Uterus (tissue), 4 donors: ENCODE data around the gene ADCY5. TPM values are rescaled to one million over a fixed set of nuclear protein-coding genes. Genes with fewer than 3 reads are reported as not detected.

Experiments used
- DNase-seq, 2 donors: peaks; one replicate each; pipeline ENCODE4 v3.0.0-alpha.2; 2019 to 2020
- H3K27ac ChIP-seq, 2 donors: fragments of 200-600 bp; sonication (generic); 1 replicate in 1 of 2; 2 replicates in 1 of 2; pipeline ENCODE4 v1.5.1; 2016 to 2018
- H3K27me3 ChIP-seq, 2 donors: fragments of 200-600 bp; sonication (generic); one replicate each; pipeline ENCODE4 v1.5.1; 2018 to 2019; ENCODE audit warnings: control low read depth in 1 of 2
- H3K36me3 ChIP-seq, 2 donors: fragments of 200-600 bp; sonication (generic); one replicate each; pipeline ENCODE4 v1.5.1; 2019; ENCODE audit warnings: control low read depth in 1 of 2
- H3K4me1 ChIP-seq, 2 donors: fragments of 200-600 bp; sonication (generic); one replicate each; pipeline ENCODE4 v1.5.1; 2018 to 2019; ENCODE audit warnings: control low read depth in 1 of 2
- H3K4me3 ChIP-seq, 2 donors: fragments of 200-600 bp; sonication (generic); 1 replicate in 1 of 2; 2 replicates in 1 of 2; pipeline ENCODE4 v1.5.1; 2018 to 2019; ENCODE audit warnings: mild to moderate bottlenecking in 1 of 2
- H3K9me3 ChIP-seq, 2 donors: fragments of 200-600 bp; sonication (generic); one replicate each; pipeline ENCODE4 v1.5.1; 2019; ENCODE audit warnings: control low read depth in 1 of 2
- POLR2A ChIP-seq, 2 donors: fragments of 450-650 bp; IDR thresholded peaks; one replicate each; pipeline ENCODE4 v1.6.1; 2016; ENCODE audit warnings: antibody characterized with exemption in 2 of 2, mild to moderate bottlenecking in 1 of 2, moderate library complexity in 1 of 2
- intact Hi-C: fragments of 100-400 bp; cut with DNase I; formaldehyde crosslinking; loops from one replicate; pipeline ENCODE4 v1.15.1; 2023; ENCODE audit warnings: low total_unique reads
- total RNA-seq, 4 donors: library from RNA; depleted of rRNA in 3 of 4; stranded (reverse); fragments of >200 nt in 3 of 4; gene quantifications; one replicate each; pipeline versions ENCODE4 v1.1.0 to v1.2.4, GENCODE V29; 2014 to 2023
- TF ChIP-seq, protein P1 (sequence below), 4 experiments: fragments of 200-600 bp in 2 of 4; fragments of 450-650 bp in 2 of 4; sonication (generic) in 2 of 4; IDR thresholded peaks; one replicate each; pipeline ENCODE4 v1.5.1; 2016 to 2019; ENCODE audit warnings: antibody characterized with exemption in 4 of 4, mild to moderate bottlenecking in 2 of 4, moderate library complexity in 1 of 4
- donor health status: DM: yes; HTN: yes; CAD: no.

Gene ADCY5
- total RNA-seq, 4 donors from 2014 or later = 21.1 to 43.5 (median 34.7) TPM

DNA sequence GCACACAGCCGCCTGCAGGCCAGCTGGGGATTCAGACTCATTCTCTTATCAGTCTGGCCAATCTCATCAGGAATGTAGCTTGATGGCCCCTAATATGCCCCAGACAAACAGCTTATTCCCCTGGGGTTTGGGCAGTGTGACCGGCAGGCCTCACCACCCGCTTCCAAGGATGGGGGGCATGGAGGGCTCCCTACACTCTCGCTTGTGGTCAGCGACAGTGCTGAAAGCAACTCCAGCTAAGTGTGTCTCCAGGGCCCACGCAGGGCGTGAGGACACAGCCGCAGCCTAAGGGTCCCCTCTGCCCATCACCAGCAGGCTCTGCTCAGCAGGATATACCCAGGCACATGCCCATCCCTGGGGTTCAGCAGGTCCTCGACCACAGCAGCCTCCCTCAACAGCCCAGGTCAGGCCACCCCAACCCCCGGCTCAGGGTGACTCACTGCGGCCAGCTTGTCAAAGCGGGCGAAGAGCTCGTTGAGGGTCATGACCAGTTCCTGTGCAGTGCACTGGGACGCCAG lies 116.7 kb downstream of the ADCY5 start:
- no peak for DNase-seq
- H3K4me3 ChIP-seq = no peak overlapping the region

GRCh38 chr3:123331651-123332050 lies 117.2 kb downstream of the ADCY5 start:
- H3K27me3 ChIP-seq = no peaks in the 10 kb centered on the region
- no peaks in the 10 kb centered on the region for H3K36me3 ChIP-seq
- DNase-seq = no peak
- H3K9me3 ChIP-seq = no peaks in the 10 kb centered on the region
- TF ChIP-seq POLR2A (IDR thresholded peaks at IDR 0.05) = no peak
- TF ChIP-seq, protein P1, sequence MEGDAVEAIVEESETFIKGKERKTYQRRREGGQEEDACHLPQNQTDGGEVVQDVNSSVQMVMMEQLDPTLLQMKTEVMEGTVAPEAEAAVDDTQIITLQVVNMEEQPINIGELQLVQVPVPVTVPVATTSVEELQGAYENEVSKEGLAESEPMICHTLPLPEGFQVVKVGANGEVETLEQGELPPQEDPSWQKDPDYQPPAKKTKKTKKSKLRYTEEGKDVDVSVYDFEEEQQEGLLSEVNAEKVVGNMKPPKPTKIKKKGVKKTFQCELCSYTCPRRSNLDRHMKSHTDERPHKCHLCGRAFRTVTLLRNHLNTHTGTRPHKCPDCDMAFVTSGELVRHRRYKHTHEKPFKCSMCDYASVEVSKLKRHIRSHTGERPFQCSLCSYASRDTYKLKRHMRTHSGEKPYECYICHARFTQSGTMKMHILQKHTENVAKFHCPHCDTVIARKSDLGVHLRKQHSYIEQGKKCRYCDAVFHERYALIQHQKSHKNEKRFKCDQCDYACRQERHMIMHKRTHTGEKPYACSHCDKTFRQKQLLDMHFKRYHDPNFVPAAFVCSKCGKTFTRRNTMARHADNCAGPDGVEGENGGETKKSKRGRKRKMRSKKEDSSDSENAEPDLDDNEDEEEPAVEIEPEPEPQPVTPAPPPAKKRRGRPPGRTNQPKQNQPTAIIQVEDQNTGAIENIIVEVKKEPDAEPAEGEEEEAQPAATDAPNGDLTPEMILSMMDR (IDR thresholded peaks at IDR 0.05) = no peak
- H3K4me3 ChIP-seq = no peak overlapping the region
- peak overlapping the region; percentile 80 to 85 for H3K27ac ChIP-seq
- H3K4me1 ChIP-seq = no peaks in the 10 kb centered on the region
- intact Hi-C loops = no loop called here

More for the DNA sequence above, 116.7 kb downstream of the ADCY5 start:
- Histone ChIP-seq H3K36me3 (no peaks in the 10 kb centered on the region), H3K27ac (peak overlapping the region; percentile 80 to 85), H3K9me3 (no peaks in the 10 kb centered on the region), H3K27me3 (no peaks in the 10 kb centered on the region), H3K4me1 (no peaks in the 10 kb centered on the region)
- intact Hi-C loops = no loop called here
- TF ChIP-seq, protein P1 (IDR thresholded peaks at IDR 0.05) = no peak
- TF ChIP-seq POLR2A (IDR thresholded peaks at IDR 0.05) = no peak

DNA sequence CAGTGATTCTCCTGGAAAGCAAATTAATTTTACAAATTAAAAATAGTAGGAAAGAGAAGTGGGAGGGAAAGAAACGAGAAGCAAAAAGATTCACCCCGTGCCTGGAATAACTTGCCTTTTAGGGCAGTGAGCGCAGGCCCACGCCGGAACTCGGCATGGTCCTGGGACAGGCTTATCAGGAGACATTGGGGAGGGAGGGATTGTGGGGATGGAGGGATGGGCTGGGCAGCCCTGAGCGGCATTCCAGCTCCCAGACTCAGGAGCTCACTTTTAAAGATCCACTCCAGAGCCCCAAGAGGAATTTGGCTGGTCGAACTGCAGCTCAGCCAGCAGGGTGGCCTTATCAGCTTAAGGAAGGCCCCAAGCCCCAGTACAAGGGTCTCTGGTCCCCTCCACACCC lies 117.9 kb downstream of the ADCY5 start:
- intact Hi-C loops = no loop called here
- Histone ChIP-seq H3K27me3 (no peaks in the 10 kb centered on the region), H3K36me3 (no peaks in the 10 kb centered on the region), H3K27ac (peak overlapping the region; percentile 80 to 85), H3K9me3 (no peaks in the 10 kb centered on the region), H3K4me1 (no peaks in the 10 kb centered on the region), H3K4me3 (peak overlapping the region in 1 of 2 donors; percentile 3)
- no peak for TF ChIP-seq POLR2A (IDR thresholded peaks at IDR 0.05)
- DNase-seq = peak; percentile 47 to 54

DNA sequence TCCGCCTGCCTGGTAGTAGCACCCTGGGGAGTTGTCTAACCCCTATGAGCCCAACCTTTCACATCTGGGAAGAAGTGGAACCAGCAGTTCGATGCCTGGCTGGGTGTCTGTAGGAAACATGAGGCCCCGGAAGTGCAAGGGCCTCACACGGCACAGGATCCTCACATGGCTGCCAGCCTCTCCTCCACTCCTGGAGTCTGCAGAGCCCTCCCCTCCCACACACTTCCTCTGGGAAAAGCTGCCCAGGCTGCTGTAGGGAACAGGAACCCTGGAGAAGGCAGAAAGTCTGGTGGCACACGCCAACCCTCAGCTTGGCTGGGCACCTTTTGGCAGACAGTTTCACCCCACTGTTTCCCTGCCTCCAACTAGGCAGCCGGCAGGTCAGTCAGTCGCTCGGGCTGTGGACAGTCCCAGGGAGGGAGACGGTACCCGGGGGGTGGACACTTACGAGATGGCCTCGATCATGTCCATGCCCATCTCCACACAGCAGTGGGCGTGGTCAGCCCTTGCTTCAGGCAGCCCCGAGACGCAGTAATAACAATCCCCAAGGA lies 118.4 kb downstream of the ADCY5 start:
- Histone ChIP-seq H3K4me1 (no peaks in the 10 kb centered on the region), H3K4me3 (peak overlapping the region in 1 of 2 donors; percentile 3), H3K36me3 (no peaks in the 10 kb centered on the region), H3K9me3 (no peaks in the 10 kb centered on the region), H3K27ac (peak overlapping the region; percentile 80 to 85), H3K27me3 (no peaks in the 10 kb centered on the region)
- TF ChIP-seq, protein P1 (IDR thresholded peaks at IDR 0.05) = peak in 1 of 4 experiments; percentile 4
- peak in 1 of 2 donors; percentile 6 for TF ChIP-seq POLR2A (IDR thresholded peaks at IDR 0.05)
- intact Hi-C loops = no loop called here
- DNase-seq = peak; percentile 57 to 63

- H3K27ac ChIP-seq = peak overlapping the region; percentile 80 to 85
- no peaks in the 10 kb centered on the region for H3K4me1 ChIP-seq
- no peak for TF ChIP-seq POLR2A (IDR thresholded peaks at IDR 0.05)
- TF ChIP-seq, protein P1 (IDR thresholded peaks at IDR 0.05) = no peak
- DNase-seq = no peak
- no peaks in the 10 kb centered on the region for H3K36me3 ChIP-seq
- intact Hi-C loops = loop anchor here (2.0 kb wide), 1 partner anchor 159 kb away; no protein-coding TSS in a partner anchor
- no peaks in the 10 kb centered on the region for H3K27me3 ChIP-seq
- H3K9me3 ChIP-seq = no peaks in the 10 kb centered on the region
- H3K4me3 ChIP-seq = no peak overlapping the region
Observed at GRCh38 chr3:123329636-123330340, 119.1 kb downstream of the ADCY5 start.
